ENCODE results near the gene GMDS.
A peak's percentile ranks its signal among the peaks of the same experiment; 100 is the strongest.

The GMDS gene

GRCh38 chr6:1607516-1608221 lies 637.7 kb downstream of the GMDS start:
- DNase-seq: peak; percentile 48 to 50

GRCh38 chr6:1606780-1607515 lies 638.5 kb downstream of the GMDS start:
- DNase-seq: peak in 1 of 2 experiments; percentile 36

- DNase-seq: peak in 1 of 2 experiments; percentile 35
These were observed 639.3 kb downstream of the GMDS start for GRCh38 chr6:1605893-1606779.

GRCh38 chr6:1605004-1605892 lies 640.2 kb downstream of the GMDS start:
- peak in 1 of 2 experiments; percentile 48 for DNase-seq

- peak; percentile 79 to 84 for DNase-seq
These were observed 641.0 kb downstream of the GMDS start for GRCh38 chr6:1604158-1605003.

GRCh38 chr6:1603708-1604107 lies 641.7 kb downstream of the GMDS start:
- no peak for DNase-seq

- DNase-seq: no peak
These were observed 643.2 kb downstream of the GMDS start for GRCh38 chr6:1602049-1602713.

- DNase-seq: no peak
These were observed 644.0 kb downstream of the GMDS start for GRCh38 chr6:1601158-1602048.

- no peak for DNase-seq
These were observed 644.6 kb downstream of the GMDS start for GRCh38 chr6:1600764-1601157.

GRCh38 chr6:1600063-1600763 lies 645.2 kb downstream of the GMDS start:
- DNase-seq: no peak

GRCh38 chr6:1599469-1599868 lies 645.9 kb downstream of the GMDS start:
- no peak for DNase-seq

- DNase-seq: no peak
These were observed 646.5 kb downstream of the GMDS start for GRCh38 chr6:1598886-1599285.

- no peak for DNase-seq
These were observed 647.0 kb downstream of the GMDS start for GRCh38 chr6:1598433-1598832.

- no peak for DNase-seq
These were observed 647.5 kb downstream of the GMDS start for GRCh38 chr6:1597924-1598323.

GRCh38 chr6:1597121-1597744 lies 648.2 kb downstream of the GMDS start:
- no peak for DNase-seq

GRCh38 chr6:1596088-1596852 lies 649.1 kb downstream of the GMDS start:
- DNase-seq: peak; percentile 68 to 78

- no peak for DNase-seq
These were observed 649.9 kb downstream of the GMDS start for GRCh38 chr6:1595271-1596087.

All from activated T-cell treated with anti-CD3 and anti-CD28 coated beads, Interleukin-2, amount 50 U/mL, for 48 hours (primary cell).